PC-3 (cell line): ENCODE data around the gene PI4K2A. TPM values are rescaled to one million over a fixed set of nuclear protein-coding genes. Genes with fewer than 3 reads are reported as not detected.

Experiments used
- ATAC-seq: fragments of 200-7000 bp; cut with Tn5 transposase; 2 replicates; pipeline ENCODE4 v1.9.1; 2020; ENCODE audit warnings: mild to moderate bottlenecking, moderate library complexity
- BruUV-seq: library from RNA; stranded (reverse); fragments of 400-500 nt; replicated peaks from 2 replicates; lab custom pipeline; 2021; lab: Mats Ljungman, UMichigan
- CTCF ChIA-PET: fragments of 300-600 bp; sonication (Branson Sonifier 250); formaldehyde crosslinking; loops from one replicate; lab custom pipeline; 2022; ENCODE audit warnings: antibody characterized with exemption; lab: Charles Lee
- POLR2A ChIA-PET: fragments of 300-600 bp; sonication (Branson Sonifier 250); formaldehyde crosslinking; loops from one replicate; lab custom pipeline; 2022; ENCODE audit warnings: antibody characterized with exemption; ENCODE audit not compliant: unreplicated experiment; lab: Charles Lee
- DNase-seq: peaks from one replicate; pipeline ENCODE4 v3.0.0-alpha.2; 2015
- H2AFZ ChIP-seq: fragments of 300-600 bp; sonication (generic); 2 replicates; pipeline ENCODE4 v1.6.0; 2016; ENCODE audit warnings: antibody characterized with exemption, low read length
- H3F3A ChIP-seq: fragments of 300-600 bp; sonication (generic); one replicate; pipeline ENCODE4 v1.6.0; 2017; ENCODE audit warnings: antibody characterized with exemption, low read length, control low read depth, mild to moderate bottlenecking; ENCODE audit not compliant: unreplicated experiment
- H3K27ac ChIP-seq: fragments of 300-600 bp; sonication (generic); 2 replicates; pipeline ENCODE4 v1.5.1; 2016; ENCODE audit warnings: mild to moderate bottlenecking, low read length
- H3K27me3 ChIP-seq: fragments of 300-600 bp; sonication (generic); 2 replicates; pipeline ENCODE4 v1.6.1; 2016; ENCODE audit warnings: low read length, mixed read lengths
- H3K36me3 ChIP-seq: fragments of 300-600 bp; sonication (generic); 2 replicates; pipeline ENCODE4 v1.6.1; 2016; ENCODE audit warnings: low read depth, mixed run types, low read length, mixed read lengths
- H3K4me1 ChIP-seq: fragments of 300-600 bp; sonication (generic); 2 replicates; pipeline ENCODE4 v1.5.1; 2016; ENCODE audit warnings: low read length; ENCODE audit not compliant: insufficient read depth
- H3K4me2 ChIP-seq: fragments of 300-600 bp; sonication (generic); 2 replicates; pipeline ENCODE4 v1.6.0; 2016; ENCODE audit warnings: low read length
- H3K4me3 ChIP-seq: fragments of 300-600 bp; sonication (generic); 2 replicates; pipeline ENCODE4 v1.5.1; 2016; ENCODE audit warnings: mild to moderate bottlenecking, low read length, mixed read lengths
- H3K79me2 ChIP-seq: fragments of 300-600 bp; sonication (generic); 2 replicates; pipeline ENCODE4 v1.6.1; 2017; ENCODE audit warnings: low read length, mixed read lengths
- H3K9ac ChIP-seq: fragments of 300-600 bp; sonication (generic); 2 replicates; pipeline ENCODE4 v1.6.0; 2016; ENCODE audit warnings: mild to moderate bottlenecking, low read length
- H3K9me2 ChIP-seq: fragments of 300-600 bp; sonication (generic); replicated peaks from 2 replicates; pipeline ENCODE4 v1.6.1; 2016; ENCODE audit warnings: mixed run types, low read length, mixed read lengths
- H3K9me3 ChIP-seq: fragments of 300-600 bp; sonication (generic); 2 replicates; pipeline ENCODE4 v1.6.1; 2016; ENCODE audit warnings: low read length, mixed read lengths
- H4K20me1 ChIP-seq: fragments of 300-600 bp; sonication (generic); 2 replicates; pipeline ENCODE4 v1.6.1; 2016; ENCODE audit warnings: low read length, mixed read lengths
- EZH2 ChIP-seq: fragments of 300-600 bp; sonication (generic); IDR thresholded peaks from one replicate; pipeline ENCODE4 v1.6.1; 2017; ENCODE audit warnings: antibody characterized with exemption, mild to moderate bottlenecking, low read length; ENCODE audit not compliant: unreplicated experiment
- EZH2phosphoT487 ChIP-seq: fragments of 300-600 bp; sonication (generic); IDR thresholded peaks from 2 replicates; pipeline ENCODE4 v1.6.1; 2018; ENCODE audit warnings: mild to moderate bottlenecking, antibody characterized with exemption, low read length, borderline replicate concordance
- intact Hi-C: fragments of 100-400 bp; cut with micrococcal nuclease; formaldehyde crosslinking; loops from 2 replicates; pipeline ENCODE4 v1.9.0; 2023
- total RNA-seq: library from RNA; depleted of rRNA; stranded (reverse); fragments of >200 nt; gene quantifications from 2 replicates; pipeline ENCODE4 v1.2.3, GENCODE V29; 2014
- TF ChIP-seq, protein P1 (sequence below): fragments of 300-600 bp; sonication (generic); conservative IDR thresholded peaks from 2 replicates; pipeline ENCODE4 v1.5.1; 2017; ENCODE audit warnings: antibody characterized with exemption, low read depth, mild to moderate bottlenecking, low read length

Gene PI4K2A
- total RNA-seq, 1 experiment from 2014 or later, result 19.4 TPM

GRCh38 chr10:97714401-97715258 is 74.2 kb downstream of the PI4K2A start:
- Histone ChIP-seq H3K9me3 (no peaks in the 10 kb centered on the region), H3K9ac (peak overlapping the region; percentile 79), H3K36me3 (peaks cover 7% of the 10 kb centered on the region; the same call in 1 of the 2 replicates), H3K27ac (peak overlapping the region; percentile 57), H3K4me2 (peak overlapping the region; percentile 86), H3K79me2 (peaks cover 46% of the 10 kb centered on the region), H2AFZ (peak overlapping the region; percentile 40; the same call in 1 of the 2 replicates), H3K9me2 (no peaks in the 10 kb centered on the region), H3K27me3 (no peaks in the 10 kb centered on the region), H4K20me1 (no peaks in the 10 kb centered on the region), H3F3A (no peaks in the 10 kb centered on the region), H3K4me1 (peaks cover 52% of the 10 kb centered on the region), H3K4me3 (peak overlapping the region; percentile 83)
- CTCF ChIA-PET, result interaction anchor here (0.5 to 1.9 kb wide), 2 partner anchors 27 to 38 kb away, joined by 4 to 9 read pairs; partner anchors contain the start of gene AVPI1
- POLR2A ChIA-PET, result interaction anchor here (0.9 kb wide), 1 partner anchor 74 kb away, joined by 4 read pairs; the partner anchor contains the start of gene PI4K2A
- peak; percentile 53 for DNase-seq
- no TSS peak for BruUV-seq
- TF ChIP-seq EZH2phosphoT487, result no peak; the same call in none of the 2 replicates
- TF ChIP-seq, protein P1, sequence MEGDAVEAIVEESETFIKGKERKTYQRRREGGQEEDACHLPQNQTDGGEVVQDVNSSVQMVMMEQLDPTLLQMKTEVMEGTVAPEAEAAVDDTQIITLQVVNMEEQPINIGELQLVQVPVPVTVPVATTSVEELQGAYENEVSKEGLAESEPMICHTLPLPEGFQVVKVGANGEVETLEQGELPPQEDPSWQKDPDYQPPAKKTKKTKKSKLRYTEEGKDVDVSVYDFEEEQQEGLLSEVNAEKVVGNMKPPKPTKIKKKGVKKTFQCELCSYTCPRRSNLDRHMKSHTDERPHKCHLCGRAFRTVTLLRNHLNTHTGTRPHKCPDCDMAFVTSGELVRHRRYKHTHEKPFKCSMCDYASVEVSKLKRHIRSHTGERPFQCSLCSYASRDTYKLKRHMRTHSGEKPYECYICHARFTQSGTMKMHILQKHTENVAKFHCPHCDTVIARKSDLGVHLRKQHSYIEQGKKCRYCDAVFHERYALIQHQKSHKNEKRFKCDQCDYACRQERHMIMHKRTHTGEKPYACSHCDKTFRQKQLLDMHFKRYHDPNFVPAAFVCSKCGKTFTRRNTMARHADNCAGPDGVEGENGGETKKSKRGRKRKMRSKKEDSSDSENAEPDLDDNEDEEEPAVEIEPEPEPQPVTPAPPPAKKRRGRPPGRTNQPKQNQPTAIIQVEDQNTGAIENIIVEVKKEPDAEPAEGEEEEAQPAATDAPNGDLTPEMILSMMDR, result no peak
- no peak for TF ChIP-seq EZH2
- peak; percentile 48 for ATAC-seq
- intact Hi-C loops, result no loop called here

GRCh38 chr10:97715259-97715874 is 74.9 kb downstream of the PI4K2A start:
- DNase-seq (no peak), ATAC-seq (no peak)
- CTCF ChIA-PET, result interaction anchor here (0.6 kb wide), 1 partner anchor 14 kb away, joined by 5 read pairs; no protein-coding TSS in a partner anchor
- no peaks in the 10 kb centered on the region for H3K9me3 ChIP-seq
- BruUV-seq, result TSS peak; percentile 43
- H3K27me3 ChIP-seq, result no peaks in the 10 kb centered on the region
- no peak for TF ChIP-seq EZH2
- TF ChIP-seq, protein P1, result no peak
- no peak for TF ChIP-seq EZH2phosphoT487
- peak overlapping the region; percentile 86 for H3K4me2 ChIP-seq
- peaks cover 48% of the 10 kb centered on the region for H3K79me2 ChIP-seq
- peak overlapping the region; percentile 79 for H3K9ac ChIP-seq
- POLR2A ChIA-PET, result interaction anchor here (0.9 kb wide), 1 partner anchor 75 kb away, joined by 4 read pairs; the partner anchor contains the start of gene PI4K2A
- H3K9me2 ChIP-seq, result no peaks in the 10 kb centered on the region
- 0 out of 2 replicates have a peak overlapping the region, but pooled peaks have one; percentile 57 for H3K27ac ChIP-seq
- intact Hi-C loops, result no loop called here
- H3K4me1 ChIP-seq, result peaks cover 54% of the 10 kb centered on the region
- no peak overlapping the region for H2AFZ ChIP-seq
- no peaks in the 10 kb centered on the region for H3F3A ChIP-seq
- H3K36me3 ChIP-seq, result peaks cover 7% of the 10 kb centered on the region; the same call in 1 of the 2 replicates
- H4K20me1 ChIP-seq, result no peaks in the 10 kb centered on the region
- peak overlapping the region; percentile 83 for H3K4me3 ChIP-seq
